HEK293 (cell line): Measurements from ENCODE around the gene DHX16.

ENCODE experiments used
- CTCF ChIP-seq: fragments of 450-650 bp; formaldehyde crosslinking; IDR thresholded peaks from 2 replicates; pipeline ENCODE4 v1.5.1; 2016; ENCODE audit warnings: missing biosample characterization, missing genetic modification characterization
- GLIS1 ChIP-seq: fragments of 450-650 bp; formaldehyde crosslinking; IDR thresholded peaks from 2 replicates; pipeline ENCODE4 v1.5.1; 2016; ENCODE audit warnings: missing biosample characterization, missing genetic modification characterization
- SCRT2 ChIP-seq: fragments of 450-650 bp; formaldehyde crosslinking; IDR thresholded peaks from 2 replicates; pipeline ENCODE4 v1.5.1; 2016; ENCODE audit warnings: missing biosample characterization, missing genetic modification characterization
- SP2 ChIP-seq: fragments of 450-650 bp; formaldehyde crosslinking; IDR thresholded peaks from 2 replicates; pipeline ENCODE4 v1.5.1; 2016; ENCODE audit warnings: missing biosample characterization, missing genetic modification characterization
- ZBTB17 ChIP-seq: fragments of 450-650 bp; formaldehyde crosslinking; IDR thresholded peaks from 2 replicates; pipeline ENCODE4 v1.5.1; 2016; ENCODE audit warnings: missing biosample characterization, missing genetic modification characterization
- ZBTB21 ChIP-seq: fragments of 450-650 bp; formaldehyde crosslinking; IDR thresholded peaks from 2 replicates; pipeline ENCODE4 v1.5.1; 2017; ENCODE audit warnings: missing biosample characterization, missing genetic modification characterization
- ZEB2 ChIP-seq: fragments of 450-650 bp; formaldehyde crosslinking; IDR thresholded peaks from 2 replicates; pipeline ENCODE4 v1.5.1; 2016; ENCODE audit warnings: missing biosample characterization, missing genetic modification characterization
- ZFP37 ChIP-seq: fragments of 450-650 bp; formaldehyde crosslinking; IDR thresholded peaks from 2 replicates; pipeline ENCODE4 v1.5.1; 2016; ENCODE audit warnings: missing biosample characterization, missing genetic modification characterization
- ZFP69B ChIP-seq: fragments of 450-650 bp; formaldehyde crosslinking; IDR thresholded peaks from 2 replicates; pipeline ENCODE4 v1.5.1; 2016; ENCODE audit warnings: missing biosample characterization, missing genetic modification characterization
- ZNF155 ChIP-seq: fragments of 450-650 bp; formaldehyde crosslinking; IDR thresholded peaks from 2 replicates; pipeline ENCODE4 v1.5.1; 2016; ENCODE audit warnings: missing biosample characterization, missing genetic modification characterization
- ZNF184 ChIP-seq: fragments of 450-650 bp; IDR thresholded peaks from 2 replicates; pipeline ENCODE4 v1.5.1; 2018; ENCODE audit warnings: missing biosample characterization, mild to moderate bottlenecking, missing genetic modification characterization
- ZNF214 ChIP-seq: fragments of 450-650 bp; formaldehyde crosslinking; IDR thresholded peaks from 2 replicates; pipeline ENCODE4 v1.5.1; 2017; ENCODE audit warnings: missing biosample characterization, mild to moderate bottlenecking, missing genetic modification characterization, borderline replicate concordance
- ZNF335 ChIP-seq: fragments of 450-650 bp; formaldehyde crosslinking; conservative IDR thresholded peaks from 2 replicates; pipeline ENCODE4 v1.5.1; 2016; ENCODE audit warnings: missing biosample characterization, missing genetic modification characterization
- ZNF501 ChIP-seq: fragments of 450-650 bp; formaldehyde crosslinking; IDR thresholded peaks from 2 replicates; pipeline ENCODE4 v1.5.1; 2016; ENCODE audit warnings: missing biosample characterization, missing genetic modification characterization
- ZNF558 ChIP-seq: fragments of 450-650 bp; formaldehyde crosslinking; IDR thresholded peaks from 2 replicates; pipeline ENCODE4 v1.5.1; 2016; ENCODE audit warnings: missing biosample characterization, missing genetic modification characterization
- ZNF600 ChIP-seq: fragments of 450-650 bp; formaldehyde crosslinking; IDR thresholded peaks from 2 replicates; pipeline ENCODE4 v1.5.1; 2016; ENCODE audit warnings: missing biosample characterization, missing genetic modification characterization
- ZNF660 ChIP-seq: fragments of 450-650 bp; IDR thresholded peaks from 2 replicates; pipeline ENCODE4 v1.5.1; 2018; ENCODE audit warnings: missing biosample characterization, mild to moderate bottlenecking, missing genetic modification characterization
- ZNF677 ChIP-seq: fragments of 450-650 bp; IDR thresholded peaks from 2 replicates; pipeline ENCODE4 v1.5.0; 2018; ENCODE audit warnings: missing biosample characterization, mild to moderate bottlenecking, missing genetic modification characterization, moderate library complexity
- ZNF76 ChIP-seq: fragments of 450-650 bp; formaldehyde crosslinking; IDR thresholded peaks from 2 replicates; pipeline ENCODE4; 2016; ENCODE audit warnings: low read depth, missing biosample characterization, missing genetic modification characterization, borderline replicate concordance
- ZNF843 ChIP-seq: fragments of 450-650 bp; formaldehyde crosslinking; IDR thresholded peaks from 2 replicates; pipeline ENCODE4 v1.5.1; 2016; ENCODE audit warnings: missing biosample characterization, missing genetic modification characterization
- ZSCAN30 ChIP-seq: fragments of 450-650 bp; IDR thresholded peaks from 2 replicates; pipeline ENCODE4 v1.5.1; 2018; ENCODE audit warnings: missing biosample characterization, mild to moderate bottlenecking, missing genetic modification characterization, moderate library complexity
- TF ChIP-seq, protein P1 (sequence below): fragments of 450-650 bp; formaldehyde crosslinking; IDR thresholded peaks from 2 replicates; pipeline ENCODE4 v1.5.1; 2017; ENCODE audit warnings: missing biosample characterization, missing genetic modification characterization
- TF ChIP-seq, protein P2 (sequence below): fragments of 450-650 bp; formaldehyde crosslinking; IDR thresholded peaks from 2 replicates; pipeline ENCODE4 v1.5.1; 2016; ENCODE audit warnings: missing biosample characterization, missing genetic modification characterization
- TF ChIP-seq, protein P3 (sequence below): fragments of 450-650 bp; IDR thresholded peaks from 2 replicates; pipeline ENCODE4 v1.5.1; 2018; ENCODE audit warnings: missing biosample characterization, missing genetic modification characterization
- TF ChIP-seq, protein P4 (sequence below): fragments of 450-650 bp; formaldehyde crosslinking; IDR thresholded peaks from 2 replicates; pipeline ENCODE4 v1.5.0; 2017; ENCODE audit warnings: missing biosample characterization, missing genetic modification characterization, borderline replicate concordance
- TF ChIP-seq, protein P5 (sequence below): fragments of 450-650 bp; formaldehyde crosslinking; IDR thresholded peaks from 2 replicates; pipeline ENCODE4 v1.5.1; 2016; ENCODE audit warnings: missing biosample characterization, missing genetic modification characterization

Gene DHX16

DNA sequence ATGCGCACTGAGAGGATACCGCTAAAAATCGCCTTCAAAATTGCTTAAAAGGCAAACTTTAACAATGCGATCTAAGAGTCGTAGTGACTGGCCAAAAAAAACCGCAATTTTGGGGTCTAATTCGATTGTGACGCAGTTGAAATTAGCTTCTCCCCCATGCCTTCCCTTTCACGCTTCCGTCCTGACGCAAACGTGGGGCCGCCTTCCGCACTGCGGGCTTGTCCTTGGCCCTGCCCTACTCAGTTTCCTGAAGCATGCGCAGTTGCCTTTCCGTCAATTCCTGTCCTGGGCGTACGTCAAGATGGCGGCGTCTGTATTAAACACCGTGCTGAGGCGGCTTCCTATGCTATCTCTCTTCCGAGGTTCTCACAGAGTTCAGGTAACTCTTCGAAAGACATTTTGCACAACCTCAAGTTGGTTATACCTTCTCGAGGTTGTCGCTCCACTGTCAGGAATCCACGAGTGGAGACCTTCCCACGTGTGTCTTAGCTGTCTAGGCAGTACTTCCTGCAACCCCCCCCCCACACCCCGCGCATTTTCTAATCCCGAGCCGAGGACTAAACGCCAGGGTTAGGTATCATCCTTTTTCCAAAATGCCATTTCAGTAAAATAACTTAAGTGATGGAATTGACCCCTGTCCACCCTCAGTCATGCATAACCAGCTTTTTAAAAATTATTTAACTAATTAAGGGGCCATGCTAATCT lies 55.1 kb downstream of the DHX16 start, which contains the start of gene MRPS18B (continued):
- TF ChIP-seq, protein P1, sequence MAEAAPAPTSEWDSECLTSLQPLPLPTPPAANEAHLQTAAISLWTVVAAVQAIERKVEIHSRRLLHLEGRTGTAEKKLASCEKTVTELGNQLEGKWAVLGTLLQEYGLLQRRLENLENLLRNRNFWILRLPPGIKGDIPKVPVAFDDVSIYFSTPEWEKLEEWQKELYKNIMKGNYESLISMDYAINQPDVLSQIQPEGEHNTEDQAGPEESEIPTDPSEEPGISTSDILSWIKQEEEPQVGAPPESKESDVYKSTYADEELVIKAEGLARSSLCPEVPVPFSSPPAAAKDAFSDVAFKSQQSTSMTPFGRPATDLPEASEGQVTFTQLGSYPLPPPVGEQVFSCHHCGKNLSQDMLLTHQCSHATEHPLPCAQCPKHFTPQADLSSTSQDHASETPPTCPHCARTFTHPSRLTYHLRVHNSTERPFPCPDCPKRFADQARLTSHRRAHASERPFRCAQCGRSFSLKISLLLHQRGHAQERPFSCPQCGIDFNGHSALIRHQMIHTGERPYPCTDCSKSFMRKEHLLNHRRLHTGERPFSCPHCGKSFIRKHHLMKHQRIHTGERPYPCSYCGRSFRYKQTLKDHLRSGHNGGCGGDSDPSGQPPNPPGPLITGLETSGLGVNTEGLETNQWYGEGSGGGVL (tag by site-specific recombination): peak; percentile 0; the same call in 1 of the 2 replicates
- TF ChIP-seq ZNF677 (tag by site-specific recombination) (no peak), ZNF76 (peak; percentile 39; the same call in 1 of the 2 replicates), ZNF335 (peak; percentile 99), GLIS1 (tag by site-specific recombination) (no peak), SCRT2 (tag by site-specific recombination) (0 out of 2 replicates have a peak, but pooled peaks have one; percentile 18), ZFP69B (0 out of 2 replicates have a peak, but pooled peaks have one; percentile 48), ZNF184 (tag by site-specific recombination) (0 out of 2 replicates have a peak, but pooled peaks have one; percentile 19), ZNF501 (tag by site-specific recombination) (peak; percentile 79; the same call in 1 of the 2 replicates), ZFP37 (tag by site-specific recombination) (peak; percentile 95), ZNF155 (tag by site-specific recombination) (no peak), ZNF214 (no peak), ZNF660 (tag by site-specific recombination) (peak; percentile 78; the same call in 1 of the 2 replicates), ZNF843 (peak; percentile 45; the same call in 1 of the 2 replicates), SP2 (tag by site-specific recombination) (peak; percentile 50; the same call in 1 of the 2 replicates), ZBTB21 (tag by site-specific recombination) (peak; percentile 51; the same call in 1 of the 2 replicates), ZSCAN30 (tag by site-specific recombination) (0 out of 2 replicates have a peak, but pooled peaks have one; percentile 8), ZBTB17 (peak; percentile 67), ZEB2 (peak; percentile 47), ZNF558 (0 out of 2 replicates have a peak, but pooled peaks have one; percentile 41), ZNF600 (tag by site-specific recombination) (no peak), CTCF (tag by site-specific recombination) (no peak)
- TF ChIP-seq, protein P2, sequence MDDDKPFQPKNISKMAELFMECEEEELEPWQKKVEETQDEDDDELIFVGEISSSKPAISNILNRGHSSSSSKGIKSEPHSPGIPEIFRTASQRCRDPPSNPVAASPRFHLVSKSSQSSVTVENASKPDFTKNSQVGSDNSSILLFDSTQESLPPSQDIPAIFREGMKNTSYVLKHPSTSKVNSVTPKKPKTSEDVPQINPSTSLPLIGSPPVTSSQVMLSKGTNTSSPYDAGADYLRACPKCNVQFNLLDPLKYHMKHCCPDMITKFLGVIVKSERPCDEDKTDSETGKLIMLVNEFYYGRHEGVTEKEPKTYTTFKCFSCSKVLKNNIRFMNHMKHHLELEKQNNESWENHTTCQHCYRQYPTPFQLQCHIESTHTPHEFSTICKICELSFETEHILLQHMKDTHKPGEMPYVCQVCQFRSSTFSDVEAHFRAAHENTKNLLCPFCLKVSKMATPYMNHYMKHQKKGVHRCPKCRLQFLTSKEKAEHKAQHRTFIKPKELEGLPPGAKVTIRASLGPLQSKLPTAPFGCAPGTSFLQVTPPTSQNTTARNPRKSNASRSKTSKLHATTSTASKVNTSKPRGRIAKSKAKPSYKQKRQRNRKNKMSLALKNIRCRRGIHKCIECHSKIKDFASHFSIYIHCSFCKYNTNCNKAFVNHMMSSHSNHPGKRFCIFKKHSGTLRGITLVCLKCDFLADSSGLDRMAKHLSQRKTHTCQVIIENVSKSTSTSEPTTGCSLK: no peak
- TF ChIP-seq, protein P3, sequence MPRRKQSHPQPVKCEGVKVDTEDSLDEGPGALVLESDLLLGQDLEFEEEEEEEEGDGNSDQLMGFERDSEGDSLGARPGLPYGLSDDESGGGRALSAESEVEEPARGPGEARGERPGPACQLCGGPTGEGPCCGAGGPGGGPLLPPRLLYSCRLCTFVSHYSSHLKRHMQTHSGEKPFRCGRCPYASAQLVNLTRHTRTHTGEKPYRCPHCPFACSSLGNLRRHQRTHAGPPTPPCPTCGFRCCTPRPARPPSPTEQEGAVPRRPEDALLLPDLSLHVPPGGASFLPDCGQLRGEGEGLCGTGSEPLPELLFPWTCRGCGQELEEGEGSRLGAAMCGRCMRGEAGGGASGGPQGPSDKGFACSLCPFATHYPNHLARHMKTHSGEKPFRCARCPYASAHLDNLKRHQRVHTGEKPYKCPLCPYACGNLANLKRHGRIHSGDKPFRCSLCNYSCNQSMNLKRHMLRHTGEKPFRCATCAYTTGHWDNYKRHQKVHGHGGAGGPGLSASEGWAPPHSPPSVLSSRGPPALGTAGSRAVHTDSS: no peak
- TF ChIP-seq, protein P4, sequence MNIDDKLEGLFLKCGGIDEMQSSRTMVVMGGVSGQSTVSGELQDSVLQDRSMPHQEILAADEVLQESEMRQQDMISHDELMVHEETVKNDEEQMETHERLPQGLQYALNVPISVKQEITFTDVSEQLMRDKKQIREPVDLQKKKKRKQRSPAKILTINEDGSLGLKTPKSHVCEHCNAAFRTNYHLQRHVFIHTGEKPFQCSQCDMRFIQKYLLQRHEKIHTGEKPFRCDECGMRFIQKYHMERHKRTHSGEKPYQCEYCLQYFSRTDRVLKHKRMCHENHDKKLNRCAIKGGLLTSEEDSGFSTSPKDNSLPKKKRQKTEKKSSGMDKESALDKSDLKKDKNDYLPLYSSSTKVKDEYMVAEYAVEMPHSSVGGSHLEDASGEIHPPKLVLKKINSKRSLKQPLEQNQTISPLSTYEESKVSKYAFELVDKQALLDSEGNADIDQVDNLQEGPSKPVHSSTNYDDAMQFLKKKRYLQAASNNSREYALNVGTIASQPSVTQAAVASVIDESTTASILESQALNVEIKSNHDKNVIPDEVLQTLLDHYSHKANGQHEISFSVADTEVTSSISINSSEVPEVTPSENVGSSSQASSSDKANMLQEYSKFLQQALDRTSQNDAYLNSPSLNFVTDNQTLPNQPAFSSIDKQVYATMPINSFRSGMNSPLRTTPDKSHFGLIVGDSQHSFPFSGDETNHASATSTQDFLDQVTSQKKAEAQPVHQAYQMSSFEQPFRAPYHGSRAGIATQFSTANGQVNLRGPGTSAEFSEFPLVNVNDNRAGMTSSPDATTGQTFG (tag by site-specific recombination): no peak
- TF ChIP-seq, protein P5, sequence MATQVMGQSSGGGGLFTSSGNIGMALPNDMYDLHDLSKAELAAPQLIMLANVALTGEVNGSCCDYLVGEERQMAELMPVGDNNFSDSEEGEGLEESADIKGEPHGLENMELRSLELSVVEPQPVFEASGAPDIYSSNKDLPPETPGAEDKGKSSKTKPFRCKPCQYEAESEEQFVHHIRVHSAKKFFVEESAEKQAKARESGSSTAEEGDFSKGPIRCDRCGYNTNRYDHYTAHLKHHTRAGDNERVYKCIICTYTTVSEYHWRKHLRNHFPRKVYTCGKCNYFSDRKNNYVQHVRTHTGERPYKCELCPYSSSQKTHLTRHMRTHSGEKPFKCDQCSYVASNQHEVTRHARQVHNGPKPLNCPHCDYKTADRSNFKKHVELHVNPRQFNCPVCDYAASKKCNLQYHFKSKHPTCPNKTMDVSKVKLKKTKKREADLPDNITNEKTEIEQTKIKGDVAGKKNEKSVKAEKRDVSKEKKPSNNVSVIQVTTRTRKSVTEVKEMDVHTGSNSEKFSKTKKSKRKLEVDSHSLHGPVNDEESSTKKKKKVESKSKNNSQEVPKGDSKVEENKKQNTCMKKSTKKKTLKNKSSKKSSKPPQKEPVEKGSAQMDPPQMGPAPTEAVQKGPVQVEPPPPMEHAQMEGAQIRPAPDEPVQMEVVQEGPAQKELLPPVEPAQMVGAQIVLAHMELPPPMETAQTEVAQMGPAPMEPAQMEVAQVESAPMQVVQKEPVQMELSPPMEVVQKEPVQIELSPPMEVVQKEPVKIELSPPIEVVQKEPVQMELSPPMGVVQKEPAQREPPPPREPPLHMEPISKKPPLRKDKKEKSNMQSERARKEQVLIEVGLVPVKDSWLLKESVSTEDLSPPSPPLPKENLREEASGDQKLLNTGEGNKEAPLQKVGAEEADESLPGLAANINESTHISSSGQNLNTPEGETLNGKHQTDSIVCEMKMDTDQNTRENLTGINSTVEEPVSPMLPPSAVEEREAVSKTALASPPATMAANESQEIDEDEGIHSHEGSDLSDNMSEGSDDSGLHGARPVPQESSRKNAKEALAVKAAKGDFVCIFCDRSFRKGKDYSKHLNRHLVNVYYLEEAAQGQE (tag by site-specific recombination): peak; percentile 46; the same call in 1 of the 2 replicates
